HFF-Myc (cell line): ENCODE measurements around the gene POLR2L.

Experiments used
- DNase-seq: peaks from one replicate; pipeline ENCODE4 v3.0.0-alpha.2; 2011; ENCODE audit warnings: low read depth; ENCODE audit errors: extremely low read depth
- H3K4me3 ChIP-seq: replicated peaks from 2 replicates; pipeline ENCODE4 v1.5.1; 2011; ENCODE audit warnings: low read depth, mild to moderate bottlenecking, control low read depth, low read length
- TF ChIP-seq, protein P1 (sequence below): IDR thresholded peaks from 2 replicates; pipeline ENCODE4 v1.5.1; 2012; ENCODE audit warnings: mild to moderate bottlenecking, low read depth, low read length, control low read depth; ENCODE audit errors: missing control alignments

The POLR2L gene

DNA sequence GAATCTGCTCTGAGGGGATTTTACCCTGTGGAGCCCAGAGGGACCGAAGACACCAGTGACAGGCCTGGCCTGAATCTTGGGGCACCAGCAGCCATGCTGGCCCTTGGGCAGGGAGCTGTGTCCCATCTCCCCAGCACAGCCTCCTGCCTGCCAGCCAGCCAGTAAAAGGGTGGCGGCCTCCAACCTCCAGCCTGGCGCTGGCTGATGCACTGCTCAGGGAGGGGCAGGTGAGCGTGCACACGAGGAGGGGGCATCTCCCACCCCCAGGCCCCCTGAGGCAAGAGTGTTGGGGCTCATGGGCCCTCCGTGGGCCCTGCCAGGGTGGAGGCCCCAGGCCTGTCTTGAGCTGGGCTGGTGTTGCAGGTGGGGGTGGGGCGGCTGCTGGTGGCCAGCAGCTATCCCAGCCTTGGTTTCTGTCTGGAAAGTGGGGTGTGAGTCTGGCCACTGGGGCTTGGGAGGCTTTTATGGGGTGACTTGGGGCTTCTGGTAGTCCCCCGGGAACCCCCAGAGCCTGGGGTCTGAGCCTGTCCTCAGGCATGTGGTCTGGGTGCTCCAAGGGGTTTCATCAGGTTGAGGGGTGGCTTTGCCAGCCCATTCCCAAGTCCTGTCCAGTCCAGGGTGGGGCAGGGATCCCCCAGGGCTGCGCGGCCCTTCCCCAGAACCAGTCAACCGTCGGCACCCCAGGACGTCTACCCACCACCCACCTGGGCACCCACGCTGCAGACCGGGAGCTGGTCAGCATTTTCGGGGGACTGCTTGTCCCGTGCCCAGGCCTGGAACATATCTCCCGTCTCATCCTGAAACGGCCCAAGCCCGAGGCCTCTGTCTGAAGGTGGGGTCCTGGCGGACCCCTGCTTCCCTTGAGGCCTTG lies 18.1 kb upstream of the POLR2L start:
- TF ChIP-seq, protein P1, sequence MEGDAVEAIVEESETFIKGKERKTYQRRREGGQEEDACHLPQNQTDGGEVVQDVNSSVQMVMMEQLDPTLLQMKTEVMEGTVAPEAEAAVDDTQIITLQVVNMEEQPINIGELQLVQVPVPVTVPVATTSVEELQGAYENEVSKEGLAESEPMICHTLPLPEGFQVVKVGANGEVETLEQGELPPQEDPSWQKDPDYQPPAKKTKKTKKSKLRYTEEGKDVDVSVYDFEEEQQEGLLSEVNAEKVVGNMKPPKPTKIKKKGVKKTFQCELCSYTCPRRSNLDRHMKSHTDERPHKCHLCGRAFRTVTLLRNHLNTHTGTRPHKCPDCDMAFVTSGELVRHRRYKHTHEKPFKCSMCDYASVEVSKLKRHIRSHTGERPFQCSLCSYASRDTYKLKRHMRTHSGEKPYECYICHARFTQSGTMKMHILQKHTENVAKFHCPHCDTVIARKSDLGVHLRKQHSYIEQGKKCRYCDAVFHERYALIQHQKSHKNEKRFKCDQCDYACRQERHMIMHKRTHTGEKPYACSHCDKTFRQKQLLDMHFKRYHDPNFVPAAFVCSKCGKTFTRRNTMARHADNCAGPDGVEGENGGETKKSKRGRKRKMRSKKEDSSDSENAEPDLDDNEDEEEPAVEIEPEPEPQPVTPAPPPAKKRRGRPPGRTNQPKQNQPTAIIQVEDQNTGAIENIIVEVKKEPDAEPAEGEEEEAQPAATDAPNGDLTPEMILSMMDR = no peak
- no peak for DNase-seq
- no peak overlapping the region for H3K4me3 ChIP-seq

DNA sequence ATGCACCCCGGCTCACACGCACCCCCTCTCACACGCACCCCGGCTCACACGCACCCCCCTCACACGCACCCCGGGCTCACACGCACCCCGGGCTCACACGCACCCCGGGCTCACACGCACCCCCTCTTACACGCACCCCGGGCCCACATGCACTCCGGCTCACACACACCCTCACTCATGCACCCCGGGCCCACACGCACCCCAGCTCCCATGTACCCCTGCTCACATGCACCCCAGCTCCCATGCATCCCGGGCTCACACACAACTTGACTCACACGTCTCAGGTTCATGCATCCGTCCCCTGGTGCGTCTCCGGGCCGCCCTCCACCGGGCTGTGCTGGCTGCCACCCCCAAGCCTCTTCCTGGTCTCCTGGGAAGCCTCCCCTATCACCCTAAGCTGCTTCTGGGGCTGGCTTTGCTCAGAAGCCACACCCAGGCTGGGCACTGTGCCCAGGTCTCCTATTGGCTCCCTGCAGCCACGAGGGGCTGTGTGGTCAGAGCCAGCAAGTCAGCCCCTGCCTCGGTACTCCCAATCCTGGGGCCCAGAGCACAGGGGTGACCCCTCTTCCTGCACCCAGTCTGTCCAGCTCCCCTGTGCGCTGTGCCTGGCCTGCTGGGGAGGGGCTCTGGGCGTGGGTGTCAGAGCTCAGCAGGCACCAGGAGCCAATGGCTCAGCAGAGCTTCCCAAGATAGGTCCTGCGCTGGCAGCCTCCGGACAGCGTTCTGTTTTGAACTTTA lies 17.2 kb upstream of the POLR2L start:
- TF ChIP-seq, protein P1 = no peak
- no peak overlapping the region for H3K4me3 ChIP-seq
- no peak for DNase-seq

DNA sequence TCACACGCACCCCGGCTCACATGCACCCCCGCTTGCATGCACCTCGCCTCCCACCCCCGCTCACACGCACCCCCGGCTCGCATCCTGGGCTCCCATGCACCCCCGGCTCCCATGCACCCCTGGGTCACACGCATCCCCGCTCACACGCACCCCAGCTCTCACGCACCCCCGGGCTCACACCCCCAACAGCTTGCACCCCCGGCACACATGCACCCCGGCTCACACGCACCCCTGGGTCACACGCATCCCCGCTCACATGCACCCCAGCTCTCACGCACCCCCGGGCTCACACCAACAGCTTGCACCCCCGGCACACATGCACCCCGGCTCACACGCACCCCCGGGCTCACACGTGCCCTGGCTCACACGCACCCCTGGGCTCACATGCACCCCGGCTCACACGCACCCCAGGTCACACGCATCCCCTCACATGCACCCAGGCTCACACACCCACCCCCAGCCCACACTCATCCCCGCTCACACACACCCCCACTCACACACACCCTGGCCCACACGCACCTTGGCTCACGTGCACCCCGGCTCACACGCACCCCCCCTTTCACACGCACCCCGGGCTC lies 16.5 kb upstream of the POLR2L start:
- no peak overlapping the region for H3K4me3 ChIP-seq
- no peak for DNase-seq
- TF ChIP-seq, protein P1 = no peak

DNA sequence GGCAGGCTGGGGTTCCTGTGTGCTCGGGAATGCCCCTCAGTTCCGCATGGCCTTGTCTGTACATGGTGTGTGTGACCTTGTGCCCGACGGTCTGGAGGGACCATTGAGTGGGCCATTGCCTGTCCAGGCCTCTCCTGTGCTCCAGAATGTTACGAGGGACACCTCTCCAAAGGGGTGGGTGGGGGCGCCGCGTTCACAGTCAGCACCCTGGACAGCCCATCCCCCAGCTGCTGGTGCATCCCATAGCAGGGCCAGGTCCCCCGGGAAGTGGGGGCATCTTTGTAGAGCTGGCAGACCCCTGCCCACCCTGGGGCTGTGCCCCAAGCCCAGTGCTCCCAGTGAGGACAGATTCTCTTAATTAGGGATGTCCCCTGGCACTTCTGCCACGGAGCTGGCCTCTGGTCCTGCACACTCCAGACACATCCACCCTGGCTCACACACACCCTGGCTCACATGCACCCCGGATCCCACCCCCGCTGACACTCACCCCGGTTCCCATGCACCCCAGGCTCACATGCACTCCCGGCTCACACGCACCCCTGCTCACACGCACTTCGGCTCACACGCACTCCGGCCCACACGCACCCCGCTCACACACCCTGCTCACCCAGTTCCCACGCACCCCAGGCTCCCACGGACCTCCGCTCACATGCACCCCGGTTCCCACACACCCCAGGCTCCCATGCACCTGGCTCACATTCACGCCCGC lies 15.9 kb upstream of the POLR2L start:
- H3K4me3 ChIP-seq = no peak overlapping the region
- TF ChIP-seq, protein P1 = no peak
- no peak for DNase-seq

DNA sequence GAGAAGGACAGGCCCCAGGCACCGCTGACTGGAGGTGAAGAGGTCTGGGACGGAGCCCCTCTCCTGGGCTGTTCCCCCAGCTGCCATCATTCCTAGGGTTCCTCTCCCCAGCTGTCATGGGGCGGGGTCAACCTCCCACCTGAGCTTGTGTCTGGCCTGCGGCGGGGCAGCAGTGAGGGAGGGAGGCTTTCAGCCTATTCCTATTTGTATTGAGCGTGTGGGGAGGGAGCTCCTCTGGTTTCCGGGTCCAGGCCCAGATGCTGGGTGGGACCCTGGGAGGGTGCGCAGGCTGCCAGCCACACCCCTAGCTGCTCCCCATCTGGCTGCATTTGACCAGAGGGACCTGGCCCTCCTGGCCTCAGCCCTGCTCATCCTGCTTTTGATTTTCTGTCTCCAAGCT lies 14.1 kb upstream of the POLR2L start:
- no peak overlapping the region for H3K4me3 ChIP-seq
- TF ChIP-seq, protein P1 = no peak
- DNase-seq = no peak

DNA sequence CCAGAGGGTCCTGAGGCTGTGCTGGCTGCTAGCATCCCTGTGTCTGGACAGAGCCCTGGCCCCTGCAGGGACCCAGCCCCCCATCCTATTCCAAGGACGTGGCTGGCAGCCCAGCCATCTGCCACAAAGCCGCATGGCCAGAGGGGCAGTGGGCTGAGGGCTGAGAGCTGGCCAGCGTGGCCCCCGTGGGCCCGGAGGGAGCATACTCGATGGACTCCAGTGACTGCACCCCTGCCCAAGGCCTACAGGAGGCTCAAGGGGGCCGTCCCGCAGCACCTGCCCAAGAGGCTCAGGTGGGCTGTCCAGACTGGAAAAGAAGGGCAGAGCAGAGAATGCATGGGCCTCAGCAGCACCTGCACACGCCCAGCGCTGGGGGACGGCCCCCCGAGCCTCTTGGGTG lies 13.5 kb upstream of the POLR2L start:
- no peak overlapping the region for H3K4me3 ChIP-seq
- TF ChIP-seq, protein P1 = no peak
- no peak for DNase-seq
